ENCODE results near the gene MOCOS. TPM values are rescaled to one million over a fixed set of nuclear protein-coding genes. Genes with fewer than 3 reads are reported as not detected.

The MOCOS gene
- total RNA-seq, 1 donor = 13.1 TPM

DNA sequence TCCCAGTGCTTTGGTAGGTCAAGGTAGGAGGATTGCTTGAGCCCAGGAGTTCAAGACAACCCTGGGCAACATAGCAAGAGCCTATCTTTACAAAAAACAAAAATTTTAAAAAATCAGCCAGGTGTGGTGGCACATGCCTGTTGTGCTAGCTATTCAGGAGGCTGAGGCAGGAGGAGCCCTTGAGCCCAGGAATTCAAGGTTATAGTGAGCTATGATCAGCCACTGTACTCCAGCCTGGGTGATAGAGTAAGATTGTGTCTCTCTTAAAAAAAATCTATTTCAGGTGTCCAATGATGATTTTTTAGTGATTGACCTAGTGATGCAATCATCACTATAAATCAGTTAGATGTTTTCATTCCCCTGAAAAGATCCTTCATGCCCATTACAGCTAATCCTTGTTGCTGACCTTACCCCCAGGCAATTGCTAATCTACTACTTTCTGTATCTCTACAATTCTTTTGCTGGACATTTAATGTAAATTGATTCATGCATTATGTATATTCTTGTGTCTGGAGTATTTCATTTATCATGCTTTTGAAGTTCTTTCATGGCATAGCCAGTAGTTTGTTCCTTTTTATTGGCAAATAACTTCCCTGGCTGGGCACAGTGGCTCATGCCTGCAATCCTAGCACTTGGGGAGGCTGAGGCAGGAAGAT, 10.3 kb downstream of the MOCOS start:
- H3K4me3 ChIP-seq (ENCODE audit: low read depth, low read length) = no peak overlapping the region
- DNase-seq (ENCODE audit: low read depth) = no peak
- TF ChIP-seq, protein P1, sequence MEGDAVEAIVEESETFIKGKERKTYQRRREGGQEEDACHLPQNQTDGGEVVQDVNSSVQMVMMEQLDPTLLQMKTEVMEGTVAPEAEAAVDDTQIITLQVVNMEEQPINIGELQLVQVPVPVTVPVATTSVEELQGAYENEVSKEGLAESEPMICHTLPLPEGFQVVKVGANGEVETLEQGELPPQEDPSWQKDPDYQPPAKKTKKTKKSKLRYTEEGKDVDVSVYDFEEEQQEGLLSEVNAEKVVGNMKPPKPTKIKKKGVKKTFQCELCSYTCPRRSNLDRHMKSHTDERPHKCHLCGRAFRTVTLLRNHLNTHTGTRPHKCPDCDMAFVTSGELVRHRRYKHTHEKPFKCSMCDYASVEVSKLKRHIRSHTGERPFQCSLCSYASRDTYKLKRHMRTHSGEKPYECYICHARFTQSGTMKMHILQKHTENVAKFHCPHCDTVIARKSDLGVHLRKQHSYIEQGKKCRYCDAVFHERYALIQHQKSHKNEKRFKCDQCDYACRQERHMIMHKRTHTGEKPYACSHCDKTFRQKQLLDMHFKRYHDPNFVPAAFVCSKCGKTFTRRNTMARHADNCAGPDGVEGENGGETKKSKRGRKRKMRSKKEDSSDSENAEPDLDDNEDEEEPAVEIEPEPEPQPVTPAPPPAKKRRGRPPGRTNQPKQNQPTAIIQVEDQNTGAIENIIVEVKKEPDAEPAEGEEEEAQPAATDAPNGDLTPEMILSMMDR (IDR thresholded peaks at IDR 0.05; ENCODE audit: insufficient read depth, low read length) = no peak

DNA sequence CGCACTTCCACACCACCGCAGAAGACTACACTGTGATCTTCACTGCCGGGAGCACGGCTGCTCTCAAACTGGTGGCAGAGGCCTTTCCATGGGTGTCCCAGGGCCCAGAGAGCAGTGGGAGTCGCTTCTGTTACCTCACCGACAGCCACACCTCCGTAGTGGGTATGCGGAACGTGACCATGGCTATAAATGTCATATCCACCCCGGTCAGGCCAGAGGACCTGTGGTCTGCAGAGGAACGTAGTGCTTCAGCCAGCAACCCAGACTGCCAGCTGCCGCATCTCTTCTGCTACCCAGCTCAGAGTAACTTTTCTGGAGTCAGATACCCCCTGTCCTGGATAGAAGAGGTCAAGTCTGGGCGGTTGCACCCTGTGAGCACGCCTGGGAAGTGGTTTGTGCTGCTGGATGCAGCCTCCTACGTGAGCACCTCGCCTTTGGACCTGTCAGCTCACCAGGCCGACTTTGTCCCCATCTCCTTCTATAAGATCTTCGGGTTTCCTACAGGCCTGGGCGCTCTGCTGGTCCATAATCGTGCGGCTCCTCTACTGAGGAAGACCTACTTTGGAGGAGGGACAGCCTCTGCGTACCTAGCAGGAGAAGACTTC, 12.5 kb downstream of the MOCOS start:
- no peak overlapping the region for H3K4me3 ChIP-seq (ENCODE audit: low read depth, low read length)
- DNase-seq (ENCODE audit: low read depth) = no peak
- TF ChIP-seq, protein P1 (IDR thresholded peaks at IDR 0.05; ENCODE audit: insufficient read depth, low read length) = no peak

DNA sequence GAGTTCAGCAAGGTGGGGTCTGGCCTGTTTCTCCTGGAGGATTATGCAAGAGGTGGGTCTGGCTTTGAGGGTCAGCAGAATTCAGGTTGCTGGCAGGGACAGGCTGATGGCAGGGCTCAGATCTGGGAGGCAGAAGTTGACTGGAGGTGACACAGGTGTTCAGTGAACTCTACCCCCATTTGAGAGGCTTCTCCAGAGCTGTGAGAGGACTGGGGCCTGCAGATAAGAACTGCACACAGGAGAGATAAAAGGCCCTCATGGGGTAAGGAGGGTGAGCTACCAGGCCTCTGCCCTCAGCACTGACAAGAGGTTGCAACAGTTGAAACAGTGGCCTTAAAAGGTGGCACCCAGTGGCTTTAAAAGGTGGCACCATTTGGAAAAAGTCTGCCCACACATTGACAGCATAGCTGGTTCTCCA, 13.1 kb downstream of the MOCOS start:
- no peak overlapping the region for H3K4me3 ChIP-seq (ENCODE audit: low read depth, low read length)
- TF ChIP-seq, protein P1 (IDR thresholded peaks at IDR 0.05; ENCODE audit: insufficient read depth, low read length) = no peak
- no peak for DNase-seq (ENCODE audit: low read depth)

DNA sequence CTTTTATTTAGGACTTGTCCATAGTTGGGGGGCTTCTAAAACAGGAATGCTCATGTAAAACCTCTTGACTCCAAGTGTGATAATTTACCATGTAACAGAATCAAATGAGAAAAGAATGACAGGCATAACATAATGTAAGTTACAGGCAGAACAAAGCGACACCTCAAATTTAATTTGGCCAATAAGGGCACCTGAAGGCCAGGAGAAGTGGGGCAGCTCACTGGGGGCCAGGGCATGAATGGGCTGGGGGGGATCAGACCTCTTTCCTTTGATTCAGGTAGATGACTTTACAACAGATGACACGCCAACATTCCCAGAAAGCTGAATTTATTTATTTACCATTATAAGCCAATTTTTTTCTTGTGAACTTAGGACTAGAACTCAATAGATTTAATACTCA, 14.5 kb downstream of the MOCOS start:
- DNase-seq (ENCODE audit: low read depth) = no peak
- no peak overlapping the region for H3K4me3 ChIP-seq (ENCODE audit: low read depth, low read length)
- TF ChIP-seq, protein P1 (IDR thresholded peaks at IDR 0.05; ENCODE audit: insufficient read depth, low read length) = no peak

DNA sequence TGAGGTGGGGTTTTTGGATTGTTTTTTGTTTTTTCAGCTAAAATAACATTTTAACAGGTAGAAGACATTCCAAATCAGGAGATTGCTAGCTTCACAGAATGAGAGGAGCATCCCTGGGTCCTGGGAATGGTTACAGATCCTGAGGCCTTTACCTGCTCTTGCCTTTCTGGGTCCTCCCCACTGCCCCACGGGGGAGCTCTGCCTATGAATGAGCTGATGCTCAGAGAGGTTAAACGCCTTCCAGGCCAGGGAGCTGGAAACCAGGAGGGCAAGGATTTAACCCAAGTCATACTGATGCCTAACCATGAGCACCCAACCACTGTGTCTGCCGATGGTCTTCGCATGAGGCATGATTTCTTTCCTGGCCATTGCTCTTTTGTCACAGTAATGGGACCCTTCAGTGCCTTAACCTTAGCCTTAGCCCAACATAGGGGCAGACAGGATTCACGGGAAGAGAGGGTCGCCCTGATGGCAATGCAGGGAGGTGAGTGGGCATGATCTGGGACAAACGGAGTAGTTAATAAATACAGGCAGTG, 16.1 kb downstream of the MOCOS start:
- no peak for DNase-seq (ENCODE audit: low read depth)
- no peak overlapping the region for H3K4me3 ChIP-seq (ENCODE audit: low read depth, low read length)
- TF ChIP-seq, protein P1 (IDR thresholded peaks at IDR 0.05; ENCODE audit: insufficient read depth, low read length) = no peak

DNA sequence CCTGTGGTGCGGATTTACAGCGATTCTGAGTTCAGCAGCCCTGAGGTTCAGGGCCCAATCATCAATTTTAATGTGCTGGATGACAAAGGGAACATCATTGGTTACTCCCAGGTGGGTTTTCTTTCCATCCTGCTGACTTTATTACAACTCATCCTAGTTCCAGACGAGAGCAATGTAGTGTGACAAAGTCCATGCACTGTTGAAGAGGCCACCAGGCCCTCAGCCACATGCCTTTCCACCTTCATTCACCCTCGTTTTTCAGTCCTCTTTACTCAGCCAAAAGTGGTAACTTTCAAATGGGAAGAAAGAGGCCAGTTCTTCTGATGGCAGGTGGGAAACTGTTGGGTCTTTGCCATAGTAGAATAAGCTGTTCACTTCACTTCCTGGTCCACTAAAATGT, 17.9 kb downstream of the MOCOS start:
- TF ChIP-seq, protein P1 (IDR thresholded peaks at IDR 0.05; ENCODE audit: insufficient read depth, low read length) = no peak
- DNase-seq (ENCODE audit: low read depth) = no peak
- H3K4me3 ChIP-seq (ENCODE audit: low read depth, low read length) = no peak overlapping the region

Measured in fibroblast of the aortic adventitia (primary cell).